ENCODE data around the gene CHPF2.

- TF ChIP-seq POLR2AphosphoS5 (IDR thresholded peaks at IDR 0.05; ENCODE audit: low read depth, low read length) (no peak), CBFB (CRISPR knock-in tag; IDR thresholded peaks at IDR 0.05) (no peak), SMYD3 (CRISPR knock-in tag; IDR thresholded peaks at IDR 0.05) (no peak), CTCF (CRISPR knock-in tag; IDR thresholded peaks at IDR 0.05) (no peak)
These were observed 16.9 kb downstream of the CHPF2 start for GRCh38 chr7:151249034-151249731.

Data from HepG2 (cell line).